ENCODE measurements around the gene LCN15.
"Not testable (repeated sequence)": the region's sequence is repeated elsewhere in the genome, so short reads cannot be mapped to it uniquely, and the experiment has no call there.

LCN15 gene

DNA sequence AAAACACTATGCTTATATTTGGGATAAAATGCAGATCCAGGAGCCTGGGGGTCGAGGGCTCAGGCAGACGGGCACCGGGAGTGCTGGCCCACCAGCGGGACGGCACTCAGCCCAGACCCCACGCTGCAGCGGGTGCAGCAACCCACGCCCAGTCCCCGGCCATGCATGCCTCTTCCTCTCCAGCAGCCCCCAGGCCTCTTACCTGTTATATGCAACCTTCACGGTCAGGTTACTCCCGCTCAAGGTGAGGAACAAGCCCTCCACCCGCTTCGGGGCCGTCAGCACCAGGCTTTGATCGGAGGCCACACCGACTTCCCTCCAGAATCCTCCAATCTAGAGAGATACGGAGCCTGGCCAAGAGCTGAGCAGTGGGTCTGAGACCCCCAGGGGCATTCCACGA, 7.5 kb downstream of the LCN15 start:
- DNase-seq, result no peak

DNA sequence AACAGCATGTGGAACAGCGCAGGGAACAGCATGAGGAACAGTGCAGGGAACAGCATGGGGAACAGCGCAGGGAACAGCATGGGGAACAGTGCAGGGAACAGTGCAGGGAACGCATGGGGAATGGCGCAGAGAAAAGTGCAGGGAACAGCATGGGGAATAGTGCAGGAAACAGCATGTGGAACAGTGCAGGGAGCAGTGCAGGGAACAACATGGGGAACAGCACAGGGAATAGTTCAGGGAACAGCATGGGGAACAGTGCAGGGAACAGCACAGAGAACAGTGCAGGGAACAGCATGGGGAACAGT, 8.2 kb downstream of the LCN15 start:
- DNase-seq, result no peak

DNA sequence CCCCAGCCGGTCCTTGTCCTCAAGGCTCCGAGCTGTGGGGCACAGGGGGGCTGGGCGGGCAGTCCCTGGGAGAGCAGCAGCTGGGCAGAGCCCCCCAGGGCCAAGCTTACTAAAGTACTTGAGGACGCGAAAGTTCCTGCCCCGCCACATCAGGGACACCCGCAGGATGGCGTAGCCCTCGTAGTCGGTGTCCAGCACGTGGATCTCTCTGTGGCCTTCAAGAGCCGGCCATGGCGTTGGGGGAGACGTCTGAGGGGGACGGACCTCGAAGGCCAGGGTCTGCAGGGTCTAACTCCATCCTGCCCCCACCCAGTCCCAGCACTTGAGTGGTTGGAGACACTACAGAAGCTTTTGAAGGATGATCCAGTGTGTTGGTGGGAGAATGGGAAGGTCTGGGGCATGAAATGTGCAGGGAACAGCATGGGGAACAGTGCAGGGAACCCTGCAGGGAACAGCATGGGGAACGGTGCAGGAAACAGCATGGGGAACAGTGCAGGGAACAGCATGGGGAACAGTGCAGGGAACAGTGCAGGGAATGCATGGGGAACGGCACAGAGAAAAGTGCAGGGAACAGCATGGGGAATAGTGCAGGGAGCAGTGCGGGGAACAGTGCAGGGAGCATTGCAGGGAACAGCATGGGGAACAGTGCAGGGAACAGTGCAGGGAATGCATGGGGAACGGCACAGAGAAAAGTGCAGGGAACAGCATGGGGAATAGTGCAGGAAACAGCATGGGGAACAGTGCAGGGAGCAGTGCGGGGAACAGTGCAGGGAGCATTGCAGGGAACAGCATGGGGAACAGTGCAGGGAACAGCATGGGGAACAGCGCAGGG, 8.8 kb downstream of the LCN15 start:
- not testable (repeated sequence) for DNase-seq

DNA sequence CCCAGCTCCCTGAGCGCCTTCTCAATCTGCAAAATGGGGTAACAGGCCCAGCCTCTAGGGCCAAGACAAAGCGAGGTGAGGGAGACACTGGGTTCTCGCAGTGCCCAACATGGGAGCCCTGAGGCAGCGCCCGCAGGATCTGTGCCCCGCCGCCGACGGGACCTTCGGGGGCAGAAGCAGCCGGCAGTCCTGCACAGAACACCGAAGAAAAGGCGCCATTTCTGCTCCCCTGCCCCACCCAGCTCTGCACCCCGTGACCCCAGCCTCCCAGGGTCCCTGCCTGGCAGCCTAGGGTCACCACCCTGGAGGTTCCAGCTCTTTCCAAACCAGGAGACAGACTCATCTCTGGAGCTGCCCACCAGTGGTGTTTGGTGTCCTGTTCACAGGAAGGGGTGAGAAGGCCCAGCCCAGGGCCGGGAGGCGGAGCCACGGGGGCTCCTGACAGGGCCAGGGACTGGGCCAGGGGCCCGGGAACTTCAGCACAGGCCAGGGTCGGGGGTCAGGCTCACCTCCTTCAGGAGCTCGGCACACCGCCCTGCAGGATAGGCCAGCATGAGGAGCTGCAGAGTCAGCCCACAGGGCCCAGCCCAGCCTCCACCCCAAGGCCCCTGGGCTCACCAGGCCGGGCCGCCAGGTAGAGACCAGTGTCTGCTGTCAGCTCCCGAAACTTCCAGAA, 9.6 kb downstream of the LCN15 start:
- no peak for DNase-seq

DNA sequence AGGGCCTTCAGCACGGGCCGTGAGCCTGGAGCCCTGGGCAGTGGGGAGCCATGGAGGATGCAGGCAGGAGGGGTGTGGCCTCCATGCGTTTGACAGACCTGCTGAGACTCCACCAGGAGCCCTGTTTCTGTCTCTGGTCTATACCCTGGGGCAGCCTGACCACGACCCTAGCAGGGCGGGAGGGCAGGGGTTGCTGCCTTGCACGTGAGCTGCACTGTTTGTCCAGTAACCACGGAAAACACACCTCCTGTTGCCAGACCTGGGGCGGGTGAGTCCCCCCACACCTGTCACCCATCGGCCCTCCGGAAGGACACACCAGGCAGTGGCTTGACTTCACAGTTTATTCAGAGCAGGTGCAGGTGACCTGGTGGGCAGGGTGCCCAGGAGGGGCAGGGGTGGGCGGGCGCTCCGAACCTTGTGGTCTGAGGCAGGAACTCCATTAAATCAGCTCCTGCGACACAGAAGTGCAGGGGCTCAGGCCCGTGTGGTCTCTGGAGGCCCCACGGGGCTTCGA, 10.2 kb downstream of the LCN15 start:
- no peak for DNase-seq

DNA sequence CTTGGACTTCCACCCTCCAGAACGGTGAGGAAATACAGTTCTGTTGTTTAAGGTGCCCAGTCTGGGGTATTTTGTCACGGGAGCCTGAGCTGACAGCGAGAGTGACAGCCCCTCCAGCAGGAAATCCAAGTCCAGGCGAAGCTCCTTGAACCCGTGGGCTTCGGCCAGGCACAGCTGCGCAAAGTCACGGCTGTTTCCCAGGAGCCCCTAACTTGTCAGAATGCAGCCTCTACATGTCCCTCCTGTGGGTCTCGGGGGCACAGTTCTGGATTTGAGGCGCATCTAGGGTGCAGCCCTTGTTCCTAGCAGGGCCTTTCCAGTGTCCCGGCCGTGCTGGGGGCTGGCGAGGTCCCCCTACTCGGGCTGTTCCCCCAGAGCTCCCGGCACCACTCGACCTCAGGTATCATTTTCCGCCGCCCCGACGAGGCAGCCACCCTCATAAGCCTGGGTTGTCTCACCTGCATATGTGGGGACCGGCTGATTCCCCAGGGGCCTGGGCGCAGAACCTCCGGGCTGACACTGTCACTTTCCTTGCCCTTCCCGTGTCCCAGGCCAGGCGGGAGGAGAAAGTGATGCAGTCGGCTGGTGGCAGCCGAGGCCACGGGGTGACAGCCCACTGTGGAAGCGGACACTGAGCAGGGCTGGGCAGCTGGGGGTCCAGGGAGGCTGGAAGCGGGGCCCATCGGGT, 10.8 kb downstream of the LCN15 start:
- no peak for DNase-seq

DNA sequence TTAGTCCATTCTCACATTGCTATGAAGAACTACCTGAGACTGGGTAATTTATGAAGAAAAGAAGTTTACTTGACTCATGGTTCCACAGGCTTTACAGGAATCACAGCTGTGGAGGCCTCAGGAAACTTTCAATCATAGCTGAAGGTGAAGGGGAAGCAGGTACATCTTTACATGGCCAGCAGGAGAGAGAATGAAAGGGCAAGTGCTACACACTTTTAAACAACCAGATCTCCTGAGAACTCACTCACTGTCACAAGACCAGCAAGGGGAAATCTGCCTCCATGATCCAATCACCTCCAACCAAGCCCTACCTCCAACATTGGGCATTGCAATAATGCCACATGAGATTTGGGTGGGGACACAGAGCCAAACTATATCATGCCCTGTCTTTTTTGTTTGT, 12.5 kb downstream of the LCN15 start:
- no peak for DNase-seq

DNA sequence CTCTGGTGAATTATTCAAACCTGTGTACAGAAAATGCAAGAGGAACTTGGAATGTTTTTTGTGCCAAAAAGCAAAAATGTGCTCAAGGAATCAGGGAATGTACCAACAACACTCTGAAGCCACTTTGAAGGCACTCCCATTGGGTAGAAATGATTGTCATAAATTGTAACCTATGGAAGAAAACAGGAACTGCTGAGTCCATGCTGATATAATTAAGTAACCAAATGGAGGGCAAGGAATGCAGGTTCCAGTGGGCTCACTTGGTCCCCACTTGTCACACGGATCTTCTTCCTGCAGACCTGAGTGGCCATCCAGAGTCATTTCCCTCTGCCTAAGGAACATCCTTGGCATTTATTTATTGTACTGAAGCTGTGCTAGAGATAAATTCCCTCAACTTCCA, 13.1 kb downstream of the LCN15 start:
- no peak for DNase-seq

DNA sequence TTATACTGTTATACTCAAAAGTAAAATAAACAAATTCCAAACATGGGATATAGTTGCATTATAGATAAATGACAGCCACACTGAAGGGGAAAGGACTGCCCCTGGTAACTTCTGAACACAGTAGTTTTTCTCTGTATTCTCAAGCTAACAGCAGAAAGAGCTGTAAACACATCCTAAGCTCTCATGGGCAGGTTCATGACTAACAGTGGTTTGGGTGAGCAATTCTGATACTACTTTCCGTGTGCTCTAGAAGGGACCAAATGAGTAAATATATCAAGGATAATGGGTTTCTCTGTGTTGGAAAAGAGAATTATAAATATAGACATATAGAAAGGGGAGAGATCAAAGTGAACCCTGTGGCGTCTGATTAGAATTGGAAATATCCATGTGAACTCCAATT, 13.8 kb downstream of the LCN15 start:
- no peak for DNase-seq

DNA sequence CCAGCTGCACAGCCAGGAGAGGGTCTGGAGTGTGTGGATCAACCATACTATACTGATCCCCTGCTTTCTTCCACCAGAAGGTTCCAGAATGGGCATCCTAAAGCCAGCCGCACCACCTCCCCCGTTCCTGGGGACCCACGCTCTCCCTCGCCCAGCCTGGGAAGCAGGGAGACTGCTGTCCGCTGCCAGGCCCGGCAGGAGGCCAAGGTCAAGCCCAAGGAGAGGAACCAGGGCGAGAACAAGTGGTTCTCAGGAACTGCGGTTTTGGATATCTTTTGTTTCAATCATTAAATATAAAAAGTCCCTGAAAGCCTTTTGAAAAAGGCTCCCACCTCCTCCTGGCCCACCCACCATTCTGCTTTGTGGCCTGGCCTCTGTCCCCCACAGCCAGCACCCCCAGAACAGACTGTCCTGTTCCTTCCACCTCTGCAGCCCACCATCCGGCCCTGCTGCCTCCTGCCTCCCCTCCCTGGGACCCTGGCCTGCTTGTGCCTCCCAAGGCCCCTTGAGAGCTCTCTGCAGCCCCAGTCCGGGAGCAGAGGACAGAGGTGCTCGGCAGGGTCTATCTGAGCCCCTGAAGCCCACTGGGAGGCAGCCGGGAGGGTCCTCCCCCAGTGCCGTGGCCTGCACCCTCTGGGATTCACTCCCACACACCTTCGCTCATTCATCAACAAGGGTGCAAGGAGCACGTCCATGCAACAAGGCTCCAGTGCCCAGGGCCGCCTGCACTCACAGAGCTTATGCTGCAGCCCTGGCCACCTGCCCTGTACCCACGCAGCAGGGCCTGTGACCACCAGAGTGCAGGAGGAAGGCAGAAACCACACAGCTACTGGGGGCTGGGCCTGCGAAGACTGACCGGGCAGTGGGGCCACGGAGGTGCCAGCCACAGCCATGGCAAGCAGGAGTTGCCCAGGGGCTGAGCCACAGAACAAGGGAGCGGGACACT, 15.4 kb downstream of the LCN15 start:
- DNase-seq, result peak in 1 of 58 donors; percentile 15

DNA sequence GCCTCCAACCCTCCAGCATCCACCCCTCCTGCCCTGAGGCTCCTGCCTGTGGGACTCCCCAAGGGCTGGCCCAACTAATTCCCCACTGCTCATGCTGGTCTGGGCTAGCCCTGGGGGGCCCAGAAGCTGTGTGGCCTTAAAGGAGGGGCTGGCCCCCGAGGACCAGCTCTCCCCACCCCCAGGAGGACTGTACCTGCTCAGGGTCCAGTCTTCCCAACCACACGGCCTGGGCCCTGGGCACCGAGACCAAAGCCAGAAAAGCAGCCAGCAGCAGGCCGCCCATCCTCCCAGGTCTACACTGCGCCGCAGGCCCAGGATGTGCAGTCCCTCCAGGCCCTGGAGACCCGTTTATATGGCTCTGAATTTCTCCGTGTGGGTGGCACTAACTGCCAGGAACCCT, 16.1 kb downstream of the LCN15 start, which contains the start of gene LCN6:
Gene LCN6, minus strand, starts transcription at position 325 of the 400 bp plus-strand sequence. Its CDS starts 42 bp downstream, at position 283.
- no peak for DNase-seq

DNA sequence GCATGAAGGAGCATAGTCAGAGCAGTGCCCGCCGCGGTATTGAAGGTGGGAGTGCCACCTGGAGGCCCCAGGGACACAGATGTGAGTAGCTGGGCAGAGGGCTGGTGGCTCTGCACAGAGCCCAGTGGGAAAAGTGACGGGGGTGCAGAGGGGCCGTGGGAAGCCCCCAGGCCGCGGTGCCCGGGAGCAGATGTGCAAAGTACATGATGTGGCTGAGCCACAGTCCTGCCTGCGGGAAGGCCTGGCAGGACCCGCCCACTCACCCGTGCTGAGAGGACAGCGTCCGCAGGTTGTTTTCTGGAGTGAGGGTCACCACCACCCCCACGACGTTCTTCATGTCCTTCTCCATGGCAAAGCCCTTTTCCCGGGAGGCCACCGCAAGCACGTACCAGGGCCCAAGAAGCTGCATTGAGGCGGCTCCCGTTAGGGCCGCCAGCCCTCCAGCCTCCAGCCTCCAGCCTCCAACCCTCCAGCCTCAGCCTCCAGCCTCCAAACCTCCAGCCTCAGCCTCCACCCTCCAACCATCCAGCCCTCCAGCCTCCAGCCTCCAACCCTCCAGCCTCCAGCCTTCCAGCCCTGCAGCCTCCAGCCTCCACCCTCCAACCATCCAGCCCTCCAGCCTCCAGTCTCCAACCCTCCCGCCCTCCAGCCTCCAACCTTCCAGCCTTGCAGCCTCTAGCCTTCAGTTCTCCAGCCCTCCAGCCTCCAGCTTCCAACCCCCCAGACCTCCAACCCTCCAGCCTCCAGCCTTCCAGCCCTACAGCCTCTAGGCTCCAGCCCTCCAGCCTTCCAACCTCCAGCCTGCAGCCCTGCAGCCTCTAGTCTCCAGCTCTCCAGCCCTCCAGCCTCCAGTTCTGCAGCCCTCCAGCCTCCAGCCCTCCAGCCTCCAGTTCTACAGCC, 16.9 kb downstream of the LCN15 start:
- no peak for DNase-seq

DNA sequence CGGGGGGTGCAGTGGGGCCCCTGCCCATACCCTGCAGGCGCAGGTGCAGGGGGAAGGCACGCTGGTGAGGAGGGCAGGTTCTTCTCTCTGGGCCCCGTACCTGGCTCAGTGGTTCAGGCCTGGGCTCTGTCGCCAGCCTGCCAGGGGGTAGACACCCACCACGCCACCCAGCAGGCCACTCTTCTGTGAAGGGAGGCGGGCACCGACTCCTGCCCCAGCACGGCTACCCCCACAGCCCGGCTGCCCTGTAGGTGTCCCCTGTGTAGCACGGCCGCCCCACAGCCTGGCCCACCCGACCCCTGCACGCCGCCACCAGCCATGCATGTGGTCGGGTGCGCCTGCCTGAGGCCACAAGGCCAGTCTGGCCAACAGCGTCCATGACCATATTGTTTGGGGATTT, 17.7 kb downstream of the LCN15 start:
- no peak for DNase-seq

DNA sequence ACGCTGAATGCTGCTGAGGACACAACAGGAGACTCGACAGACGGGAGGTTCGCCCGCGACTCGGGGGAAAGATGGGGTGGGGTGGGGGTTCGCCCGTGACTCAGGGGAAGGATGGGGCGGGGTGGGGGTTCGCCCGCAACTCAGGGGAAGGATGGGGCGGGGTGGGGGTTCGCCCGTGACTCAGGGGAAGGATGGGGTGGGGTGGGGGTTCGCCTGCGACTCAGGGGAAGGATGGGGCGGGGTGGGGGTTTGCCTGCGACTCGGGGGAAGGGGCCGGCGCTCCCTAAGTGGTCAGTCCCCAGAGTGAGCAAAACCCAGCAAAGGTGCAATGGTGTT, 18.2 kb downstream of the LCN15 start:
- DNase-seq, result no peak

DNA sequence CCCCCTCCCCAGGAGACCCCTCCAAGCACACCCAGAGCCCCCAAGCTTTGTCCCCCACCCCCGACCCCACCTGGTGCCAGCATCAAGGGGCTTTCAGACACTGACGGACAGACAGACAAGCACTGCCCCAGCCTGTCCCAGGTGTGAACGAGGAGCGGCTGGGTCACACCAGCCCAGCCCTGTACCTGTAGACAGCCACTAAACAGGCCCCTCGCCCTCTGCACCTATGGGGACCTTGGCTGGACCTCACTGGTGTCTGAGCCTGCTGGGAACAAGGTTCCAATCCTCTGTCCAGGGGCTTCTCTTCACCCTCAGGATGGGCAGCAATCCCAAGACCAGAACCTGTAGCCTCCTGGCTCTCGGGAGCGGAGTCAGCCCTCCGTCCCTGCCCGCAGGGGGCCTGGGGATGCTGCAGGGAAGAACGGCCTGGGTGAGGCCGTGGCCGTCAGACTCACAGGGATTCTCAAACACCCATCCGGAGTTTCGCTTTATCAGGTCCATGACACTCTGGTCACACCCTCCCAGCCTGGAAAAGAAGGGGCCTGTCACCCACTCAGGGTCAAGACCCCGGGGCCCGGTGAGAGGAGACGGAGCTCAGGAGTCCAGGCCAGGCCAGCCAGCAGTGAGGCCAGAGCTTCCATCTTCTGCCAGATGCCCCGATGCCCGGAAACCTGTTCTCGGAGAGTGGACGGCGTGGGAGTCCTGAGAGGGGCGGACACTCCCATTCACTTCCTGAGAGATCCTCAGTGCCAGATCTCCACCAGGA, 18.7 kb downstream of the LCN15 start:
- no peak for DNase-seq

DNA sequence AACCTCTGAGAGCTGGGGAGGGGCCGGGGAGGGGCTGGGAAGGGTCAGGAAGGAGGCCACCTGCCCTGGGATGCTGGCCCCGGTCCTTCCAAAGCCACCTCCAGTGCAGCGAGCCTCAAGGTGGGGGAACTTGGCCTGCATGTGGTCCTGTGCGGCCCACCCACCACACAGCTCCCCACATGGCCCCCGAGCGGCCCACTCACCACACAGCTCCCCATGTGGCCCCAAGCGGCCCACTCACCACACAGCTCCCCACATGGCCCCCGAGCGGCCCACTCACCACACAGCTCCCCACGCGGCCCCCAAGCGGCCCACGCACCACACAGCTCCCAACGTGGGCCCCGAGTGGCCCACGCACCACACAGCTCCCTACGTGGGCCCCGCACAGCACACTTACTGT, 19.5 kb downstream of the LCN15 start:
- DNase-seq, result no peak

DNA sequence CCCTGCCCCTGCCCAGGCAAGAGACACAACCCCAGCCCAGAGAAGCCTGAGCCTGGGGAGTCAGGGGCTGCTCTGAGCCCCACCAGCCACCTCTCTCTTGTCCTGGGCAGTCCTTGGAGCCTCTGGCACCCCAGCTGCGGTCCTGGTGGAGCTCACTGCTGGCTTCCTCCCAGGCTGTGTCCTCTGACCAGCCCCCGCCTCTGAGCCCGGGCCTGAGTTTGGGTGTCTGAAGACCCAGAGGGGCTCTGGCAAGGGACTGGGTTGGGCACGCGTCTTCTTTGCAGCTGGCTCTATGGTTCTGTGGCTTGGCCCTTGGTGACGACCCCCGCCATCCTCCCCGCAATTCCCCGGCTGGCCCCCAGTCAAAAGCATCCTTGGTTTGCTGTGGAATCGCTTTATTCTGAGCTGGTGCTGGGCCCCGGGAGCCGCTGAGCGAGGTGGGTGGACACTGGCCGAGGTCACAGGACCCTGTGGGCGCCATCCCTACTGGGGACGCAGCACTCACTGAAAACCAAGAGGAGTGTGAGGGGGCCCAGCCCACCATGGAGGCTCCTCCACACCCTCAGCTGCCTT, 20.6 kb downstream of the LCN15 start:
- DNase-seq, result no peak

DNA sequence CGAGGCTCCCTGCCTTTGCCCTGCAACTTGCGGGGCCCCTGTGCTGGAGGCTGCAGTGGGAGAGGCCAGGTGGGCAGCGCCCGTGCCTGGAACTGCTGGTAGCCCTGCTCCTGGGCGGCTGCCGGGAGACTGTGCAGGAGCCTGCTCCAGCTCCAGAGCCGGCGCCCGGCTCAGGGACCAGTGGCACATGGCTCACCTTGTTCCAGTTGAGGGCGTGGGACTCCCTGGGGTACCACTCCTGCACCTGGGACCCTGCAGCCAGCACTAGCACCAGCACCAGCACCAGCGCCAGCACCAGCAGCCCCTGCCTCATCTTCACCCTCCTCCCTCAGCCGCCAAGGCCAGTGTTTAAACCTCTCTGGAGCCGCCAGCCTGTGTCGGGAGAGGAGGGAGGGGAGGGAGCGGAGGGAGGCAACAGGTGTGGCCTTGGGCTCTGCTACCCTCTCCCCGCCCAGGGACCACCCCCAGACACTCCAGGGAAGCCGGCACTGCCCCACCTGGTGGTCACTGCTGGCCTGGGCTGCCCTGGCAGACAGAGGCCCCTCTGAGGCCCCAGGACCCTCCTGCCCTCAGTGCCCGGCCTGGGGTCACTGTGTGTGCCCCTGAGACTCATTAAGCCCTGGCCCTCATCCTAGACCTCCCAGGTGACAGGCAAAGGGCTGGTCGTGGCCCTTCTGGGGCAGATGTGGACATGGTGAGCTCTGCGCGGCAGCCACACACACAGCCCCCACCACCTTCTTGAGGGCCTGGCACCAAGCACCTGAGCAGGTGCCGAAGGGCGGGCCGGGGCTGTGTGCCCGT, 21.5 kb downstream of the LCN15 start, which contains the start of gene LCN10:
Gene LCN10, minus strand, starts transcription at position 350 of the 801 bp plus-strand sequence. Its CDS starts 37 bp downstream, at position 313.
- no peak for DNase-seq
